Gastroesophageal sphincter (tissue), 3 donors: ENCODE results near the gene PPP2R3C.

Experiments
- CTCF ChIP-seq, 4 experiments: fragments of 200-600 bp in 2 of 4; fragments of 450-650 bp in 2 of 4; sonication (generic) in 1 of 4; IDR thresholded peaks; one replicate each; pipeline ENCODE4 v1.5.1; 2017 to 2019; ENCODE audit warnings: antibody characterized with exemption in 4 of 4, mild to moderate bottlenecking in 2 of 4, moderate library complexity in 2 of 4
- POLR2A ChIP-seq, 2 donors: fragments of 450-650 bp; IDR thresholded peaks; one replicate each; pipeline ENCODE4 v1.6.1; 2017; ENCODE audit warnings: antibody characterized with exemption in 2 of 2, mild to moderate bottlenecking in 2 of 2, moderate library complexity in 1 of 2
- POLR2AphosphoS5 ChIP-seq: sonication (generic); formaldehyde crosslinking; IDR thresholded peaks from one replicate; pipeline ENCODE4 v1.6.1; 2017; ENCODE audit warnings: antibody characterized with exemption

- TF ChIP-seq CTCF (IDR thresholded peaks at IDR 0.05) = no peak
- TF ChIP-seq POLR2A (IDR thresholded peaks at IDR 0.05) = no peak
- no peak for TF ChIP-seq POLR2AphosphoS5
Observed at GRCh38 chr14:35113308-35113950, 8.4 kb downstream of the PPP2R3C start.
